ENCODE results near the gene TNNI3K.

TNNI3K gene

DNA sequence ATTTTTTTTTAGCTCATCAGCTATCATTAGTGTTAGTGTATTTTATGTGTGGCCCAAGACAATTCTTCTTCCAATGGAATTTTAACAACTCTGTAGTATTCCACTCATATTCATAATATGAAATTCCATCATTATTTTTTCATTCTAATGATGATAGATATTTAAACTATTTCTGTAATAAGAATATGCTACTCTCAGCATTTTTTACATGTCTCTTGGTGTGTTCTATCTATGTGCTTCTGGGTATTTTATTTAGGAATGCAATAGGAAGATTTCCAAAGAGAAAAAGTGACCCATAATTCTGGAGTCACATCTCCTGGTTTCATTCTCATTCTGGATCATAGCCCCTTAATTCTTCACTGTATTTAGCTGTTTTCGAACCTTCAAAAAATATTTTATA lies 167.7 kb downstream of the TNNI3K start:
- TF ChIP-seq, protein P1, sequence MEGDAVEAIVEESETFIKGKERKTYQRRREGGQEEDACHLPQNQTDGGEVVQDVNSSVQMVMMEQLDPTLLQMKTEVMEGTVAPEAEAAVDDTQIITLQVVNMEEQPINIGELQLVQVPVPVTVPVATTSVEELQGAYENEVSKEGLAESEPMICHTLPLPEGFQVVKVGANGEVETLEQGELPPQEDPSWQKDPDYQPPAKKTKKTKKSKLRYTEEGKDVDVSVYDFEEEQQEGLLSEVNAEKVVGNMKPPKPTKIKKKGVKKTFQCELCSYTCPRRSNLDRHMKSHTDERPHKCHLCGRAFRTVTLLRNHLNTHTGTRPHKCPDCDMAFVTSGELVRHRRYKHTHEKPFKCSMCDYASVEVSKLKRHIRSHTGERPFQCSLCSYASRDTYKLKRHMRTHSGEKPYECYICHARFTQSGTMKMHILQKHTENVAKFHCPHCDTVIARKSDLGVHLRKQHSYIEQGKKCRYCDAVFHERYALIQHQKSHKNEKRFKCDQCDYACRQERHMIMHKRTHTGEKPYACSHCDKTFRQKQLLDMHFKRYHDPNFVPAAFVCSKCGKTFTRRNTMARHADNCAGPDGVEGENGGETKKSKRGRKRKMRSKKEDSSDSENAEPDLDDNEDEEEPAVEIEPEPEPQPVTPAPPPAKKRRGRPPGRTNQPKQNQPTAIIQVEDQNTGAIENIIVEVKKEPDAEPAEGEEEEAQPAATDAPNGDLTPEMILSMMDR (IDR thresholded peaks at IDR 0.05; ENCODE audit: extremely low read depth, insufficient read depth, missing control alignments) = no peak
- DNase-seq (ENCODE audit: low spot score) = no peak
- in situ Hi-C loops (cut with MboI; ENCODE audit: low pct_unique_long_range_greater_than_20kb, low sequenced_read_pairs, unreplicated experiment) = no loop called here

DNA sequence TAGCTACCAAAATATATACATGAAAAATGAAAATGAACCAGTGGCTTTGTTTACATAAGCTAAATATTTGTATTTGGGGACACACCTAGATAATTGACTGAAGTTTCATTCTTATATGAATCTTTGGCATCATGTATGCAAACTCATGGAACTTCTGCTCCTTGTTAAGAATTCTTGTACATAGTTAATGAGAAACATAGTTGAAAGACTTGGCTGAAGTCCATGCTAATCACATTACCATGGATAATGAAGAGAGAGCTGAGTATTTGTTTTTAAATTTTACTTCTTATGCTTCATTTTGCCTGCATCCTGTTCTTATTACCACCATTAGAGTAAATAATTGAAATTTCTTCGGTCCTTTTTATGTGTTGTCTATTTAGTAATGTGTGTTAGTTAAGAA lies 168.4 kb downstream of the TNNI3K start:
- DNase-seq (ENCODE audit: low spot score) = no peak
- in situ Hi-C loops (cut with MboI; ENCODE audit: low pct_unique_long_range_greater_than_20kb, low sequenced_read_pairs, unreplicated experiment) = no loop called here
- TF ChIP-seq, protein P1 (IDR thresholded peaks at IDR 0.05; ENCODE audit: extremely low read depth, insufficient read depth, missing control alignments) = no peak

DNA sequence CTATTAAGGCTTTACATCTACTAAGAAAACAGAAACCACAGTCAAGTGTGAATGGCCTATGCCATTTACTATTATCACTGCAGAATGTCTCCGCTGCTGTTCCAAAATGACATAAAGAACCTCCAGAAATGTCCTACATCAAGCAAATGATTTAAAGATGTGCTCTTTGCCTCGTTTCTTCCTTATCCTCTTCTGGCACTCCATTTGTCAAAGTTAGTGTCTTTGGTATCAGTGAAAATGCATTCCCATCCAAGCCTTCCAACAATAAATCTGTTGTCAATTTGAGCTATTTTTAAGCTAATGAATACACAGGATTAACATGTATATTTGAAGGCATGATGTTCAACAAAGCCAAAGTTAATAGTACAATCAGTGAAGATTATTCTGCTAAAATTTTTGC lies 171.6 kb downstream of the TNNI3K start:
- in situ Hi-C loops (cut with MboI; ENCODE audit: low pct_unique_long_range_greater_than_20kb, low sequenced_read_pairs, unreplicated experiment) = no loop called here
- TF ChIP-seq, protein P1 (IDR thresholded peaks at IDR 0.05; ENCODE audit: extremely low read depth, insufficient read depth, missing control alignments) = no peak
- DNase-seq (ENCODE audit: low spot score) = no peak

DNA sequence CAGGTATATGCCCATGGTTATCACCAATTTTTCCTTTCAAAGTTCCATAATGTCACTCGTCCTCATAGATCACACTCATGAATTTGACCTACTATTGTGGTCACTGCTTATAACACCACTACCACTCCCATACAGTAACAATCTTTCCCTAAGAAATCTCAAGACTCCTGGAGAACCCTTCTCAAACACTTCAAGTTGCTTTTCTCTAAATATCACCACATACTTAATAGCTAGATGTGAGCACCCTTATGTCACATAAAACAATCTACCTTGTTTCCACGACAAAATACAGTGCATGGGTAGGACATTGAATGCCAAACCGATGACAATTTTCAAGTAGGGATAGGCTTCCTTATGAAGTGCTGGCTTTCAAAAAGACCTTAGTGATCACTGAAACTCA lies 172.7 kb downstream of the TNNI3K start:
- in situ Hi-C loops (cut with MboI; ENCODE audit: low pct_unique_long_range_greater_than_20kb, low sequenced_read_pairs, unreplicated experiment) = no loop called here
- TF ChIP-seq, protein P1 (IDR thresholded peaks at IDR 0.05; ENCODE audit: extremely low read depth, insufficient read depth, missing control alignments) = no peak
- DNase-seq (ENCODE audit: low spot score) = no peak

DNA sequence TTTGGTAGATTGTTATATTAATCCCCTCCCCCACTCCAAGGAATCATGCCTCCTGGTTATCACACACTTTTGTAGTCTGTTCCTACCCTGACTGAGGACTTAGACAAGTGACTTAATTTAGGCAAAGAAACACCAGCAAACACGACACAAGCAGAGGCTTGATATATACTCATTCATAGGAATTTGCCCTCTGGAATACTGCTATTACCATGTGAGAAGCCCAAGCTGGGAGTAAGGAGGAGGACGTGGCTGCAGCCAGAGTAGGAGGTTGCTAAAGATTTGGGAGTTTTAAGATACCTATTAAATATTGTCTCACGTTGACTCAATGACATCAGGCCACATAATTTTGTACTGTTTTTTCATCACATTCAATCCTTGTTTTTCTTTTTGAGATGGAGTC lies 177.1 kb downstream of the TNNI3K start:
- no peak for DNase-seq (ENCODE audit: low spot score)
- TF ChIP-seq, protein P1 (IDR thresholded peaks at IDR 0.05; ENCODE audit: extremely low read depth, insufficient read depth, missing control alignments) = no peak
- in situ Hi-C loops (cut with MboI; ENCODE audit: low pct_unique_long_range_greater_than_20kb, low sequenced_read_pairs, unreplicated experiment) = no loop called here

DNA sequence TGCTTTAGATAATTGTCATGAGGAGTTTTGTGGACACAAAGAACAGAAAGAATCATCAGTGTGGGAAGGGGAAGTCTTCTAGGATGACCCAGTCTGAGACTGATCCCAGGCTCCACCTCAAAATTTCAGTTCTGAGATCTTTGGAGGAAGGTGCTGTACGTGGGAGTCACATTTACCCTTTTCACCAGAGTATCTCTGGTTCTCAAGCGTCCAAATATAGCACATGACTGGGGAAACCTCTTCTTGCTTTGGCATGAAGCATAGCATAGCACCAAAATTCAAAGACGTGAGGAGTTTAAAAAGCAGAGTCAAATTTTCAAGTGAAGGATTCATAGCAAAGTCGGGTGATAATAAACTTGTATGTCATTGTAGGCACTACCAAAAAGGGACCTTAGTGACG lies 180.7 kb downstream of the TNNI3K start:
- no peak for DNase-seq (ENCODE audit: low spot score)
- in situ Hi-C loops (cut with MboI; ENCODE audit: low pct_unique_long_range_greater_than_20kb, low sequenced_read_pairs, unreplicated experiment) = no loop called here
- TF ChIP-seq, protein P1 (IDR thresholded peaks at IDR 0.05; ENCODE audit: extremely low read depth, insufficient read depth, missing control alignments) = no peak

DNA sequence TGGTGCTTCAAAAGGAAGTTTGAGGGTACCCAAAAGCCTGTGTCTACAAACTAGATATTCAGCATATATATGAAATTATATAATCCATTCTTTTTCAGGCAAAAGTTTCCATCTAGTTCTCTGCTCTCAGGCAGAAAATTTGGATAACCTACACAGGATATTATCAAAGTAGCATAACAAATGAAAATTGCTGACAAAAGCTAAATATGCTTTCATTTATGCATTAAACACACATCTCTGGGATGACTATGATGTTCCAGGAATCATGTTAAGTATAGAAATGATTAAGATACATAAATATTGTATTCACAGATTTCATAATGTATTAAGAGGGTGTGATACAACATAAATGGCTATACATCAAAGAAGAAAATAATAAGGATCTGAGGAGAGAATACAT lies 184.4 kb downstream of the TNNI3K start:
- TF ChIP-seq, protein P1 (IDR thresholded peaks at IDR 0.05; ENCODE audit: extremely low read depth, insufficient read depth, missing control alignments) = no peak
- in situ Hi-C loops (cut with MboI; ENCODE audit: low pct_unique_long_range_greater_than_20kb, low sequenced_read_pairs, unreplicated experiment) = no loop called here
- no peak for DNase-seq (ENCODE audit: low spot score)
